ENCODE measurements around the gene SORCS3. TPM values are rescaled to one million over a fixed set of nuclear protein-coding genes. Genes with fewer than 3 reads are reported as not detected.

Gene SORCS3
- total and polyA plus RNA-seq, 10 of the 15 experiments (the other 5 are each of a cell fraction or from before 2014, with no cell fraction given) = 0.01 to 0.04 (median 0.02) TPM; not detected in 7

- DNase-seq (ENCODE audit: low read depth, low spot score) = no peak
- BruUV-seq (replicated peaks) = no TSS peak
- ChIA-PET CTCF (no interaction called here), RAD21 (ENCODE audit: unreplicated experiment) (no interaction called here), SMC1A (ENCODE audit: uncharacterized antibody, unreplicated experiment) (no interaction called here), POLR2A (interaction anchor here (0.6 kb wide), 1 partner anchor 544 kb away, joined by 4 read pairs; no protein-coding TSS in a partner anchor)
- Histone ChIP-seq H3K27ac (ENCODE audit: control insufficient read depth, insufficient read depth) (no peak overlapping the region), H3K9me3 (replicated peaks; ENCODE audit: control insufficient read depth, insufficient read depth, low read length) (no peaks in the 10 kb centered on the region), H3K4me2 (ENCODE audit: control insufficient read depth, insufficient read depth) (no peak overlapping the region), H3K4me3 (no peak overlapping the region), H3K79me2 (ENCODE audit: control insufficient read depth, insufficient read depth, low read length) (no peaks in the 10 kb centered on the region), H3K9ac (ENCODE audit: control insufficient read depth, insufficient read depth, low read length) (no peak overlapping the region), H3K27me3 (replicated peaks in 1 of 2; ENCODE audit: control insufficient read depth in 2 of 2, insufficient read depth in 2 of 2, low read length in 1 of 2) (no peaks in the 10 kb centered on the region; a peak in 1 of 4 replicates), H2AFZ (ENCODE audit: control insufficient read depth, low read depth, low read length) (no peak overlapping the region), H3K4me1 (ENCODE audit: control insufficient read depth, insufficient read depth, low read length) (no peaks in the 10 kb centered on the region), H3K36me3 (ENCODE audit: control insufficient read depth in 2 of 2, insufficient read depth in 2 of 2, low read length in 1 of 2) (no peaks in the 10 kb centered on the region), H4K20me1 (ENCODE audit: control insufficient read depth, insufficient read depth) (no peaks in the 10 kb centered on the region)
- intact Hi-C loops (cut with micrococcal nuclease; ENCODE audit: unreplicated experiment) = no loop called here
- no peak for ATAC-seq
- in situ Hi-C loops (cut with MboI) = no loop called here
- 16% methylated on average over 6 of the region's 6 CpGs for WGBS (ENCODE audit: insufficient coverage, insufficient replicate concordance, low lambda C conversion rate, missing lambda C conversion rate)
- FAIRE-seq = no peak
- TF ChIP-seq PRDM15 (CRISPR knock-in tag; IDR thresholded peaks at IDR 0.05) (no peak), TCF3 (IDR thresholded peaks at IDR 0.05; ENCODE audit: borderline replicate concordance, insufficient read depth, low read depth, low read length) (no peak), NRF1 (conservative IDR thresholded peaks at IDR 0.05; ENCODE audit: low read depth, low read length) (no peak), POLR2A (IDR thresholded peaks at IDR 0.05; ENCODE audit: low read depth, low read length) (no peak), SIX5 (IDR thresholded peaks at IDR 0.05; ENCODE audit: low read depth, low read length, severe bottlenecking) (no peak), SUPT20H (IDR thresholded peaks at IDR 0.05; ENCODE audit: borderline replicate concordance, control insufficient read depth, low read depth, low read length) (no peak), RAD51 (IDR thresholded peaks at IDR 0.05) (no peak), ZBTB40 (IDR thresholded peaks at IDR 0.05; ENCODE audit: borderline replicate concordance) (no peak)
- TF ChIP-seq, protein P1, sequence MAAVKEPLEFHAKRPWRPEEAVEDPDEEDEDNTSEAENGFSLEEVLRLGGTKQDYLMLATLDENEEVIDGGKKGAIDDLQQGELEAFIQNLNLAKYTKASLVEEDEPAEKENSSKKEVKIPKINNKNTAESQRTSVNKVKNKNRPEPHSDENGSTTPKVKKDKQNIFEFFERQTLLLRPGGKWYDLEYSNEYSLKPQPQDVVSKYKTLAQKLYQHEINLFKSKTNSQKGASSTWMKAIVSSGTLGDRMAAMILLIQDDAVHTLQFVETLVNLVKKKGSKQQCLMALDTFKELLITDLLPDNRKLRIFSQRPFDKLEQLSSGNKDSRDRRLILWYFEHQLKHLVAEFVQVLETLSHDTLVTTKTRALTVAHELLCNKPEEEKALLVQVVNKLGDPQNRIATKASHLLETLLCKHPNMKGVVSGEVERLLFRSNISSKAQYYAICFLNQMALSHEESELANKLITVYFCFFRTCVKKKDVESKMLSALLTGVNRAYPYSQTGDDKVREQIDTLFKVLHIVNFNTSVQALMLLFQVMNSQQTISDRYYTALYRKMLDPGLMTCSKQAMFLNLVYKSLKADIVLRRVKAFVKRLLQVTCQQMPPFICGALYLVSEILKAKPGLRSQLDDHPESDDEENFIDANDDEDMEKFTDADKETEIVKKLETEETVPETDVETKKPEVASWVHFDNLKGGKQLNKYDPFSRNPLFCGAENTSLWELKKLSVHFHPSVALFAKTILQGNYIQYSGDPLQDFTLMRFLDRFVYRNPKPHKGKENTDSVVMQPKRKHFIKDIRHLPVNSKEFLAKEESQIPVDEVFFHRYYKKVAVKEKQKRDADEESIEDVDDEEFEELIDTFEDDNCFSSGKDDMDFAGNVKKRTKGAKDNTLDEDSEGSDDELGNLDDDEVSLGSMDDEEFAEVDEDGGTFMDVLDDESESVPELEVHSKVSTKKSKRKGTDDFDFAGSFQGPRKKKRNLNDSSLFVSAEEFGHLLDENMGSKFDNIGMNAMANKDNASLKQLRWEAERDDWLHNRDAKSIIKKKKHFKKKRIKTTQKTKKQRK (IDR thresholded peaks at IDR 0.05; ENCODE audit: low read depth, low read length) = no peak
- TF ChIP-seq, protein P2, sequence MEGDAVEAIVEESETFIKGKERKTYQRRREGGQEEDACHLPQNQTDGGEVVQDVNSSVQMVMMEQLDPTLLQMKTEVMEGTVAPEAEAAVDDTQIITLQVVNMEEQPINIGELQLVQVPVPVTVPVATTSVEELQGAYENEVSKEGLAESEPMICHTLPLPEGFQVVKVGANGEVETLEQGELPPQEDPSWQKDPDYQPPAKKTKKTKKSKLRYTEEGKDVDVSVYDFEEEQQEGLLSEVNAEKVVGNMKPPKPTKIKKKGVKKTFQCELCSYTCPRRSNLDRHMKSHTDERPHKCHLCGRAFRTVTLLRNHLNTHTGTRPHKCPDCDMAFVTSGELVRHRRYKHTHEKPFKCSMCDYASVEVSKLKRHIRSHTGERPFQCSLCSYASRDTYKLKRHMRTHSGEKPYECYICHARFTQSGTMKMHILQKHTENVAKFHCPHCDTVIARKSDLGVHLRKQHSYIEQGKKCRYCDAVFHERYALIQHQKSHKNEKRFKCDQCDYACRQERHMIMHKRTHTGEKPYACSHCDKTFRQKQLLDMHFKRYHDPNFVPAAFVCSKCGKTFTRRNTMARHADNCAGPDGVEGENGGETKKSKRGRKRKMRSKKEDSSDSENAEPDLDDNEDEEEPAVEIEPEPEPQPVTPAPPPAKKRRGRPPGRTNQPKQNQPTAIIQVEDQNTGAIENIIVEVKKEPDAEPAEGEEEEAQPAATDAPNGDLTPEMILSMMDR (IDR thresholded peaks at IDR 0.05 in 2 of 3, conservative IDR thresholded peaks at IDR 0.05 in 1 of 3; ENCODE audit: control insufficient read depth in 2 of 3, extremely low read depth in 1 of 3, insufficient read depth in 1 of 3, low read depth in 3 of 3, low read length in 3 of 3) = no peak
Observed at GRCh38 chr10:105139363-105139896, 498.3 kb downstream of the SORCS3 start.

Data from GM12878 (cell line).